Measurements from ENCODE around the gene IFNLR1. TPM values are rescaled to one million over a fixed set of nuclear protein-coding genes. Genes with fewer than 3 reads are reported as not detected.

The IFNLR1 gene
- total RNA-seq, 4 donors from 2014 or later: 2.0 to 7.4 (median 5.0) TPM

DNA sequence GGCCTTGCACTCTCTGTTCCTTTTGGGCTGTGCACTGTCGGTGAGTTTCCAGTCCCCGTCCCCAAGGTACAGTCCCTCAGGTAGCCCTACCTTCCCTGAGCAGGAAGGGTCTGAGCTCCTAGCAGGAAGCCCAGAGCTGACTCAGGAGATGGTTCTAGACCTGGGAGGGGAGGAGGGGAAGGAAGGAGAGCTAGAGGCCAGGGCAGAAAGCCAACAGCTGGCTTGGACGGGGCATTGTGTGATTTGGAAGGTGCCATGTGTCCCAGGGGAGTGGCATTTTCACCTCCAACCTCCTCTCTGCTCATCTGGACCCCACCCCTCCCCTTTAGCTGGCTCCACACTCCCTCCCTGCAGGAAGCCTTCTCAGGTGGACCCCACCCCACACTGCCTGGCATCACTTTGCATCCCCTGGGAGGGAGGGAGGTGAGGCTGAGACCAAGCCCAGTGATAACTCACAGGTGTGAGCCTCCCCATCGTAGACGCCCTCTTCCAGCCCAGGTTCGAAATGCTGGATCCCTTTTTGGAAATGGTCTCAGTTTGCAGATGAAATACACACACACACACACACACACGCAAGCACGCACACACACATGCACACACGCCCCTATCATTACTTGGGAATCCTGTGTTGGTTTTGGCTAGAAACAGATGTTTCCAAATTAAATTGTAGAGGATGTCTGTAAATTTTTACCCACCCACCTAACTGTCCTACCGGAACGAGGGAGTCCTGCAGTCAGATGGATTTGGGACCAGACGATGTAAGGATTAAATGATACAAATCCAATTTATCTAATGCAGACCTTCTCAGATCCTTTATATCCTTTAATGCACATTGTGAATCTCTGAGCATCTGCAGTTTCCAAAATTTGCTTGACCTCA, 19.7 kb upstream of the IFNLR1 start:
- TF ChIP-seq, protein P1, sequence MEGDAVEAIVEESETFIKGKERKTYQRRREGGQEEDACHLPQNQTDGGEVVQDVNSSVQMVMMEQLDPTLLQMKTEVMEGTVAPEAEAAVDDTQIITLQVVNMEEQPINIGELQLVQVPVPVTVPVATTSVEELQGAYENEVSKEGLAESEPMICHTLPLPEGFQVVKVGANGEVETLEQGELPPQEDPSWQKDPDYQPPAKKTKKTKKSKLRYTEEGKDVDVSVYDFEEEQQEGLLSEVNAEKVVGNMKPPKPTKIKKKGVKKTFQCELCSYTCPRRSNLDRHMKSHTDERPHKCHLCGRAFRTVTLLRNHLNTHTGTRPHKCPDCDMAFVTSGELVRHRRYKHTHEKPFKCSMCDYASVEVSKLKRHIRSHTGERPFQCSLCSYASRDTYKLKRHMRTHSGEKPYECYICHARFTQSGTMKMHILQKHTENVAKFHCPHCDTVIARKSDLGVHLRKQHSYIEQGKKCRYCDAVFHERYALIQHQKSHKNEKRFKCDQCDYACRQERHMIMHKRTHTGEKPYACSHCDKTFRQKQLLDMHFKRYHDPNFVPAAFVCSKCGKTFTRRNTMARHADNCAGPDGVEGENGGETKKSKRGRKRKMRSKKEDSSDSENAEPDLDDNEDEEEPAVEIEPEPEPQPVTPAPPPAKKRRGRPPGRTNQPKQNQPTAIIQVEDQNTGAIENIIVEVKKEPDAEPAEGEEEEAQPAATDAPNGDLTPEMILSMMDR (IDR thresholded peaks at IDR 0.05 in 4 of 5, conservative IDR thresholded peaks at IDR 0.05 in 1 of 5): no peak
- TF ChIP-seq POLR2A (IDR thresholded peaks at IDR 0.05): no peak
- intact Hi-C loops (cut with DNase I; ENCODE audit: low total_unique reads): no loop called here

GRCh38 chr1:24206083-24206464, 19.0 kb upstream of the IFNLR1 start:
- Histone ChIP-seq H3K9me3 (no peaks in the 10 kb centered on the region), H3K36me3 (no peaks in the 10 kb centered on the region), H3K4me1 (no peaks in the 10 kb centered on the region), H3K27ac (no peak overlapping the region), H3K27me3 (peaks cover 4 to 8% (median 8%) of the 10 kb centered on the region in 3 donors), H3K4me3 (no peak overlapping the region)
- intact Hi-C loops (cut with DNase I; ENCODE audit: low total_unique reads): no loop called here
- no peak for DNase-seq
- in situ Hi-C loops (cut with MboI; ENCODE audit: low sequenced_read_pairs in 4 of 4): loop anchor here in 2 of 4 donors (25.0 kb wide), 2 partner anchors 381 to 431 kb away; partner anchors contain the start of gene SRRM1 (in 1 of the 2)
- ATAC-seq: no peak
- TF ChIP-seq, protein P1 (IDR thresholded peaks at IDR 0.05 in 4 of 5, conservative IDR thresholded peaks at IDR 0.05 in 1 of 5): no peak
- TF ChIP-seq POLR2A (IDR thresholded peaks at IDR 0.05): no peak

More for the DNA sequence above, 19.7 kb upstream of the IFNLR1 start:
- Histone ChIP-seq H3K27me3 (peaks cover 4 to 8% (median 8%) of the 10 kb centered on the region in 3 donors), H3K4me1 (no peaks in the 10 kb centered on the region), H3K9me3 (no peaks in the 10 kb centered on the region), H3K27ac (no peak overlapping the region), H3K36me3 (no peaks in the 10 kb centered on the region), H3K4me3 (no peak overlapping the region)
- ATAC-seq (no peak), DNase-seq (no peak)
- in situ Hi-C loops (cut with MboI; ENCODE audit: low sequenced_read_pairs in 4 of 4): loop anchor here in 2 of 4 donors (25.0 kb wide), 2 partner anchors 381 to 431 kb away; partner anchors contain the start of gene SRRM1 (in 1 of the 2)

DNA sequence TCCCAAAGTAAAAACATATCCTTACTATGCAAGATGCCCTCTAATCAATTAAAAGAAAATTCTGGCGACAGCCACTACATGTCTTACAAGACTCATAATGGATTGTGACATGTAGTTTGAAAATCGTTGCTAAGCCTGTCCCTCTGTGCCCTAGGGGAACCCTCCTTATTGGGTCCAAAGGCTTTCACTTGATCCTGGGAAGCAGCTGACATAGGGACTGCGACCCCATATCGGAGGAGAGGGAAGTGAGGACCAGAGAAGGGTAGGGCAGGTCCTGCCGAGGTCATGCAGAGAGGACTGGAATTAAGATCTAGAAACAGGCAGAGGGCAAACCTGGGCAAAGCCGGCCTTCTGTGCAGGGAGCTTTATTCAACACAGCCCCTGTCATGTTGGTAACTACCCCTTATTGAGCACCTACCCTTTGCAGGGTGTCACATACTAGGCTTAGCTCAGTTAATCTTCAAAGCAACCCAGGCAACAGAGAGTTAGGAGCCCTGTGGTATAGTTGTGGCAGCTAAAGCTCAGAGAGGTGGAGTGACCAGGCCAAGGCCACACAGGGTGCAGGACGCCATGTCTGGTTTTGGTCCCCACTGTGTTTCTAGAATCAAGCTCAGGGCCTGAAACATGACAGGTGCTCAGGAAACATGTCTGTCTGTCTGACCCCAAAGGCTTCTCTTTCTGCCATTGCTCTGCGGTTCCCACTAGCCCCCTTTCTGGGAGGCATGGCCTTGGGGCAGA, 18.4 kb upstream of the IFNLR1 start:
- ATAC-seq: no peak
- intact Hi-C loops (cut with DNase I; ENCODE audit: low total_unique reads): no loop called here

GRCh38 chr1:24204116-24204515, 17.0 kb upstream of the IFNLR1 start:
- Histone ChIP-seq H3K4me3 (no peak overlapping the region), H3K27me3 (peaks cover 4 to 8% (median 8%) of the 10 kb centered on the region in 3 donors), H3K4me1 (peaks cover 0 to 3% of the 10 kb centered on the region in 2 donors), H3K36me3 (no peaks in the 10 kb centered on the region), H3K27ac (no peak overlapping the region), H3K9me3 (no peaks in the 10 kb centered on the region)
- in situ Hi-C loops (cut with MboI; ENCODE audit: low sequenced_read_pairs in 4 of 4): loop anchor here (5.0 to 25.0 kb wide), 4 partner anchors 188 to 433 kb away; partner anchors contain the start of gene SRRM1 (in 1 of the 4)
- TF ChIP-seq POLR2A (IDR thresholded peaks at IDR 0.05): no peak
- TF ChIP-seq, protein P1 (IDR thresholded peaks at IDR 0.05 in 4 of 5, conservative IDR thresholded peaks at IDR 0.05 in 1 of 5): no peak
- intact Hi-C loops (cut with DNase I; ENCODE audit: low total_unique reads): loop anchor here (5.0 kb wide), 1 partner anchor 433 kb away; no protein-coding TSS in a partner anchor
- DNase-seq (no peak), ATAC-seq (no peak)

More for the DNA sequence above, 18.4 kb upstream of the IFNLR1 start:
- H3K4me1 ChIP-seq: no peaks in the 10 kb centered on the region
- no peaks in the 10 kb centered on the region for H3K36me3 ChIP-seq
- peaks cover 4 to 8% (median 8%) of the 10 kb centered on the region in 3 donors for H3K27me3 ChIP-seq
- H3K4me3 ChIP-seq: no peak overlapping the region
- TF ChIP-seq POLR2A (IDR thresholded peaks at IDR 0.05): no peak
- TF ChIP-seq, protein P1 (IDR thresholded peaks at IDR 0.05 in 4 of 5, conservative IDR thresholded peaks at IDR 0.05 in 1 of 5): no peak
- no peak for DNase-seq
- H3K9me3 ChIP-seq: no peaks in the 10 kb centered on the region
- in situ Hi-C loops (cut with MboI; ENCODE audit: low sequenced_read_pairs in 4 of 4): loop anchor here in 2 of 4 donors (25.0 kb wide), 2 partner anchors 382 to 432 kb away; partner anchors contain the start of gene SRRM1 (in 1 of the 2)
- H3K27ac ChIP-seq: no peak overlapping the region

Data from gastrocnemius medialis (tissue), 4 donors.